ENCODE results near the gene RNF2.
A peak's percentile ranks its signal among the peaks of the same experiment; 100 is the strongest.

Gene RNF2

GRCh38 chr1:185091480-185091879, 46.1 kb downstream of the RNF2 start:
- peaks cover 52% of the 10 kb centered on the region for H3K36me3 Mint-ChIP-seq
- no peaks in the 10 kb centered on the region for H3K27me3 Mint-ChIP-seq
- no peaks in the 10 kb centered on the region for H3K4me1 Mint-ChIP-seq
- DNase-seq (ENCODE audit: low spot score in 2 of 2), result no peak
- H3K9me3 Mint-ChIP-seq, result no peaks in the 10 kb centered on the region
- H3K27ac Mint-ChIP-seq, result no peak overlapping the region
- H3K4me3 Mint-ChIP-seq, result no peak overlapping the region
- no peak for ATAC-seq (ENCODE audit: low read depth)

GRCh38 chr1:185094761-185095160, 49.4 kb downstream of the RNF2 start:
- Mint-ChIP-seq H3K4me1 (no peaks in the 10 kb centered on the region), H3K27me3 (no peaks in the 10 kb centered on the region), H3K36me3 (peaks cover 47% of the 10 kb centered on the region), H3K4me3 (no peak overlapping the region), H3K9me3 (no peaks in the 10 kb centered on the region), H3K27ac (no peak overlapping the region)
- ATAC-seq (ENCODE audit: low read depth) (no peak), DNase-seq (ENCODE audit: low spot score in 2 of 2) (no peak)

GRCh38 chr1:185096531-185096930, 51.2 kb downstream of the RNF2 start:
- H3K27me3 Mint-ChIP-seq, result no peaks in the 10 kb centered on the region
- ATAC-seq (ENCODE audit: low read depth), result no peak
- peaks cover 46% of the 10 kb centered on the region for H3K36me3 Mint-ChIP-seq
- no peak for DNase-seq (ENCODE audit: low spot score in 2 of 2)
- H3K4me3 Mint-ChIP-seq, result no peak overlapping the region
- H3K4me1 Mint-ChIP-seq, result no peaks in the 10 kb centered on the region
- H3K27ac Mint-ChIP-seq, result no peak overlapping the region
- H3K9me3 Mint-ChIP-seq, result no peaks in the 10 kb centered on the region

- ATAC-seq (ENCODE audit: low read depth) (no peak), DNase-seq (ENCODE audit: low spot score in 2 of 2) (no peak)
- Mint-ChIP-seq H3K27ac (no peak overlapping the region), H3K4me3 (no peak overlapping the region), H3K4me1 (no peaks in the 10 kb centered on the region), H3K9me3 (peaks cover 12% of the 10 kb centered on the region), H3K36me3 (peaks cover 26% of the 10 kb centered on the region), H3K27me3 (no peaks in the 10 kb centered on the region)
Observed at GRCh38 chr1:185104083-185104482, 58.7 kb downstream of the RNF2 start.

- no peak overlapping the region for H3K4me3 Mint-ChIP-seq
- H3K4me1 Mint-ChIP-seq, result no peaks in the 10 kb centered on the region
- no peak for ATAC-seq (ENCODE audit: low read depth)
- H3K36me3 Mint-ChIP-seq, result peaks cover 23% of the 10 kb centered on the region
- H3K27me3 Mint-ChIP-seq, result no peaks in the 10 kb centered on the region
- no peak for DNase-seq (ENCODE audit: low spot score in 2 of 2)
- no peak overlapping the region for H3K27ac Mint-ChIP-seq
- H3K9me3 Mint-ChIP-seq, result peaks cover 17% of the 10 kb centered on the region
Observed at GRCh38 chr1:185105121-185105520, 59.8 kb downstream of the RNF2 start.

GRCh38 chr1:185108321-185108720, 63.0 kb downstream of the RNF2 start:
- Mint-ChIP-seq H3K4me3 (no peak overlapping the region), H3K4me1 (no peaks in the 10 kb centered on the region), H3K27me3 (no peaks in the 10 kb centered on the region), H3K9me3 (peaks cover 23% of the 10 kb centered on the region), H3K27ac (no peak overlapping the region), H3K36me3 (peaks cover 14% of the 10 kb centered on the region)
- no peak for DNase-seq (ENCODE audit: low spot score in 2 of 2)
- no peak for ATAC-seq (ENCODE audit: low read depth)

GRCh38 chr1:185110145-185110544, 64.8 kb downstream of the RNF2 start:
- no peak overlapping the region for H3K27ac Mint-ChIP-seq
- H3K4me1 Mint-ChIP-seq, result no peaks in the 10 kb centered on the region
- no peaks in the 10 kb centered on the region for H3K27me3 Mint-ChIP-seq
- no peak overlapping the region for H3K4me3 Mint-ChIP-seq
- DNase-seq (ENCODE audit: low spot score in 2 of 2) (no peak), ATAC-seq (ENCODE audit: low read depth) (no peak)
- H3K36me3 Mint-ChIP-seq, result peaks cover 7% of the 10 kb centered on the region
- H3K9me3 Mint-ChIP-seq, result peaks cover 23% of the 10 kb centered on the region

- Mint-ChIP-seq H3K9me3 (peaks cover 15% of the 10 kb centered on the region), H3K4me3 (no peak overlapping the region), H3K4me1 (no peaks in the 10 kb centered on the region), H3K36me3 (peaks cover 6% of the 10 kb centered on the region), H3K27me3 (no peaks in the 10 kb centered on the region), H3K27ac (no peak overlapping the region)
- no peak for DNase-seq (ENCODE audit: low spot score in 2 of 2)
- ATAC-seq (ENCODE audit: low read depth), result no peak
Observed at GRCh38 chr1:185111873-185112272, 66.5 kb downstream of the RNF2 start.

- Mint-ChIP-seq H3K9me3 (peaks cover 15% of the 10 kb centered on the region), H3K36me3 (peaks cover 9% of the 10 kb centered on the region), H3K27ac (no peak overlapping the region), H3K4me1 (no peaks in the 10 kb centered on the region), H3K27me3 (no peaks in the 10 kb centered on the region), H3K4me3 (no peak overlapping the region)
- DNase-seq (ENCODE audit: low spot score in 2 of 2) (no peak), ATAC-seq (ENCODE audit: low read depth) (no peak)
Observed at GRCh38 chr1:185112356-185112755, 67.0 kb downstream of the RNF2 start.

GRCh38 chr1:185129708-185130107, 84.3 kb downstream of the RNF2 start:
- peaks cover 3% of the 10 kb centered on the region for H3K9me3 Mint-ChIP-seq
- no peak overlapping the region for H3K27ac Mint-ChIP-seq
- H3K4me1 Mint-ChIP-seq, result no peaks in the 10 kb centered on the region
- ATAC-seq (ENCODE audit: low read depth) (no peak), DNase-seq (ENCODE audit: low spot score in 2 of 2) (no peak)
- no peaks in the 10 kb centered on the region for H3K27me3 Mint-ChIP-seq
- no peak overlapping the region for H3K4me3 Mint-ChIP-seq
- peaks cover 27% of the 10 kb centered on the region for H3K36me3 Mint-ChIP-seq

- Mint-ChIP-seq H3K36me3 (peaks cover 30% of the 10 kb centered on the region), H3K4me3 (no peak overlapping the region), H3K4me1 (no peaks in the 10 kb centered on the region), H3K27ac (no peak overlapping the region), H3K27me3 (no peaks in the 10 kb centered on the region), H3K9me3 (peaks cover 3% of the 10 kb centered on the region)
- DNase-seq (ENCODE audit: low spot score in 2 of 2) (no peak), ATAC-seq (ENCODE audit: low read depth) (no peak)
Observed at GRCh38 chr1:185132534-185132933, 87.2 kb downstream of the RNF2 start.

- peak overlapping the region; percentile 5 for H3K27ac Mint-ChIP-seq
- no peaks in the 10 kb centered on the region for H3K4me1 Mint-ChIP-seq
- no peaks in the 10 kb centered on the region for H3K27me3 Mint-ChIP-seq
- ATAC-seq (ENCODE audit: low read depth) (no peak), DNase-seq (ENCODE audit: low spot score in 2 of 2) (no peak)
- peaks cover 33% of the 10 kb centered on the region for H3K36me3 Mint-ChIP-seq
- no peaks in the 10 kb centered on the region for H3K9me3 Mint-ChIP-seq
- no peak overlapping the region for H3K4me3 Mint-ChIP-seq
Observed at GRCh38 chr1:185137896-185138545, 92.7 kb downstream of the RNF2 start.

GRCh38 chr1:185139246-185139645, 93.9 kb downstream of the RNF2 start:
- no peaks in the 10 kb centered on the region for H3K9me3 Mint-ChIP-seq
- H3K4me3 Mint-ChIP-seq, result no peak overlapping the region
- H3K36me3 Mint-ChIP-seq, result peaks cover 27% of the 10 kb centered on the region
- no peaks in the 10 kb centered on the region for H3K4me1 Mint-ChIP-seq
- no peaks in the 10 kb centered on the region for H3K27me3 Mint-ChIP-seq
- ATAC-seq (ENCODE audit: low read depth) (no peak), DNase-seq (ENCODE audit: low spot score in 2 of 2) (no peak)
- no peak overlapping the region for H3K27ac Mint-ChIP-seq

- Mint-ChIP-seq H3K9me3 (no peaks in the 10 kb centered on the region), H3K27me3 (no peaks in the 10 kb centered on the region), H3K36me3 (peaks cover 28% of the 10 kb centered on the region), H3K4me3 (no peak overlapping the region), H3K4me1 (peaks cover 4% of the 10 kb centered on the region), H3K27ac (no peak overlapping the region)
- no peak for ATAC-seq (ENCODE audit: low read depth)
- no peak for DNase-seq (ENCODE audit: low spot score in 2 of 2)
Observed at GRCh38 chr1:185144233-185144632, 98.9 kb downstream of the RNF2 start.

GRCh38 chr1:185151215-185151614, 105.9 kb downstream of the RNF2 start:
- no peak for ATAC-seq (ENCODE audit: low read depth)
- Mint-ChIP-seq H3K27ac (no peak overlapping the region), H3K4me1 (peaks cover 32% of the 10 kb centered on the region)

More at GRCh38 chr1:185151215-185151614, 105.9 kb downstream of the RNF2 start:
- Mint-ChIP-seq H3K9me3 (no peaks in the 10 kb centered on the region), H3K27me3 (no peaks in the 10 kb centered on the region), H3K4me3 (no peak overlapping the region), H3K36me3 (peaks cover 22% of the 10 kb centered on the region)
- no peak for DNase-seq (ENCODE audit: low spot score in 2 of 2)

Measured in memory B cell (primary cell).